ENCODE measurements around the gene KIAA1755.

The KIAA1755 gene

GRCh38 chr20:38296433-38296832, 35.9 kb upstream of the KIAA1755 start:
- no peaks in the 10 kb centered on the region for H3K9me3 ChIP-seq
- H3K27me3 ChIP-seq = no peaks in the 10 kb centered on the region
- peaks cover 100% of the 10 kb centered on the region in 2 experiments for H3K4me1 ChIP-seq (ENCODE audit: control insufficient read depth in 1 of 2, insufficient read depth in 1 of 2, low read depth in 1 of 2, low read length in 1 of 2)
- H3K4me3 ChIP-seq (ENCODE audit: low read depth in 1 of 2, low read length in 1 of 2) = peak overlapping the region in 1 of 2 experiments; percentile 5
- TF ChIP-seq CTCF (IDR thresholded peaks at IDR 0.05) = no peak
- peak overlapping the region; percentile 75 for H3K27ac ChIP-seq
- H3K36me3 ChIP-seq = no peaks in the 10 kb centered on the region

GRCh38 chr20:38295811-38296210, 35.3 kb upstream of the KIAA1755 start:
- Histone ChIP-seq H3K4me1 (ENCODE audit: control insufficient read depth in 1 of 2, insufficient read depth in 1 of 2, low read depth in 1 of 2, low read length in 1 of 2) (peaks cover 100% of the 10 kb centered on the region in 2 experiments), H3K9me3 (no peaks in the 10 kb centered on the region), H3K27me3 (no peaks in the 10 kb centered on the region), H3K27ac (peak overlapping the region; percentile 75), H3K36me3 (no peaks in the 10 kb centered on the region), H3K4me3 (ENCODE audit: low read depth in 1 of 2, low read length in 1 of 2) (no peak overlapping the region)
- no peak for TF ChIP-seq CTCF (IDR thresholded peaks at IDR 0.05)

GRCh38 chr20:38294076-38294591, 33.6 kb upstream of the KIAA1755 start:
- peak overlapping the region; percentile 75 for H3K27ac ChIP-seq
- no peaks in the 10 kb centered on the region for H3K9me3 ChIP-seq
- H3K36me3 ChIP-seq = no peaks in the 10 kb centered on the region
- peak overlapping the region; percentile 30 to 45 for H3K4me3 ChIP-seq (ENCODE audit: low read depth in 1 of 2, low read length in 1 of 2)
- no peaks in the 10 kb centered on the region for H3K27me3 ChIP-seq
- H3K4me1 ChIP-seq (ENCODE audit: control insufficient read depth in 1 of 2, insufficient read depth in 1 of 2, low read depth in 1 of 2, low read length in 1 of 2) = peaks cover 93% of the 10 kb centered on the region in 2 experiments
- no peak for TF ChIP-seq CTCF (IDR thresholded peaks at IDR 0.05)

- H3K4me1 ChIP-seq (ENCODE audit: control insufficient read depth in 1 of 2, insufficient read depth in 1 of 2, low read depth in 1 of 2, low read length in 1 of 2) = peaks cover 92 to 93% of the 10 kb centered on the region in 2 experiments
Measured at GRCh38 chr20:38293491-38294065, 33.0 kb upstream of the KIAA1755 start.

GRCh38 chr20:38291966-38292365, 31.4 kb upstream of the KIAA1755 start:
- Histone ChIP-seq H3K4me3 (ENCODE audit: low read depth in 1 of 2, low read length in 1 of 2) (no peak overlapping the region), H3K27me3 (no peaks in the 10 kb centered on the region), H3K36me3 (no peaks in the 10 kb centered on the region), H3K4me1 (ENCODE audit: control insufficient read depth in 1 of 2, insufficient read depth in 1 of 2, low read depth in 1 of 2, low read length in 1 of 2) (peaks cover 92 to 93% of the 10 kb centered on the region in 2 experiments), H3K27ac (peak overlapping the region; percentile 75), H3K9me3 (no peaks in the 10 kb centered on the region)
- TF ChIP-seq CTCF (IDR thresholded peaks at IDR 0.05) = no peak

More at GRCh38 chr20:38293491-38294065, 33.0 kb upstream of the KIAA1755 start:
- peak overlapping the region; percentile 75 for H3K27ac ChIP-seq
- TF ChIP-seq CTCF (IDR thresholded peaks at IDR 0.05) = no peak
- no peaks in the 10 kb centered on the region for H3K9me3 ChIP-seq
- H3K4me3 ChIP-seq (ENCODE audit: low read depth in 1 of 2, low read length in 1 of 2) = peak overlapping the region; percentile 30 to 45
- H3K27me3 ChIP-seq = no peaks in the 10 kb centered on the region
- no peaks in the 10 kb centered on the region for H3K36me3 ChIP-seq
